ENCODE results near the gene GLYATL1. TPM values are rescaled to one million over a fixed set of nuclear protein-coding genes. Genes with fewer than 3 reads are reported as not detected.
A peak's percentile ranks its signal among the peaks of the same experiment; 100 is the strongest.

GLYATL1 gene
- total and polyA plus RNA-seq, 2 of the 8 experiments (the other 6 are each of a cell fraction or from before 2014, with no cell fraction given): 8.6 to 10.7 TPM

DNA sequence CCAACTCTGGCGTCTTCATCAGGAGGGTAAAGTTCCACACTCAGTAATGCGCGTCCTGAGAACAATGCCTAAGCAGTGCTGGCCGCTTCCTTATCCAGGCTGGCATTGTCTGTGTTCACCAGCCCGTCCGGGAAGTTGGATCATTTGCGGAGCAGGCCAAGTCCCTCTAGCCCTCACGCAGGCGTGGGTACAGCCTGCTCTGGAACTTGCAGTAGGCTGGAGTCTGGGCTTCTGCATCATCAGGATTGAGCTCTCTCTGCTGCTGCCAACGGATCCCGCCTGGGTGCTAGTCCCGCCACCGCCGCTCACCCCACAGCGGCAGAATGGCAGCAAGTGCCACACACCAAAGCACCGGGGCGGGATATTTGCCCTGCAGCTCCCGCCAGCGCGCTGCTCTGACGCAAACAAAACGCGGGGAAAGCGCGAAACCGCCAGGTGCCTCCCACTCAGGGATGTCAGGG is 29.0 kb downstream of the GLYATL1 start:
- POLR2A ChIA-PET (ENCODE audit: partially characterized antibody): no interaction called here
- no peaks in the 10 kb centered on the region for H3K79me2 ChIP-seq (ENCODE audit: control insufficient read depth in 1 of 2, insufficient read depth in 2 of 2, low read length in 2 of 2)
- H2AK5ac ChIP-seq (ENCODE audit: low read depth, low read length): no peak overlapping the region
- TF ChIP-seq CBX5 (IDR thresholded peaks at IDR 0.05; ENCODE audit: low read depth, low read length): no peak
- TF ChIP-seq EGR1 (IDR thresholded peaks at IDR 0.05; ENCODE audit: borderline replicate concordance, low read depth, low read length): no peak
- no peak overlapping the region for H3K23ac ChIP-seq (ENCODE audit: insufficient read length)
- H3K79me1 ChIP-seq (ENCODE audit: low read depth, low read length): no peaks in the 10 kb centered on the region
- FAIRE-seq (no peak), DNase-seq (ENCODE audit: low read depth in 1 of 2, low spot score in 2 of 2) (no peak)
- no peak overlapping the region for H3K27ac ChIP-seq (ENCODE audit: low read depth, low read length)
- no peaks in the 10 kb centered on the region for H3K36me3 ChIP-seq (ENCODE audit: control insufficient read depth in 2 of 4, insufficient read depth in 4 of 4, low read length in 3 of 4)
- H3K23me2 ChIP-seq (ENCODE audit: low read depth, low read length): no peaks in the 10 kb centered on the region; the same call in 1 of the 2 replicates
- no peak overlapping the region for H3K14ac ChIP-seq (ENCODE audit: insufficient read length)
- H3K4me1 ChIP-seq (replicated peaks in 1 of 4; ENCODE audit: control insufficient read depth in 3 of 4, insufficient read depth in 4 of 4, low read length in 3 of 4): peaks cover 0 to 2% (median 0%) of the 10 kb centered on the region in 4 experiments; a peak in 1 of 7 replicates
- H2BK120ac ChIP-seq (replicated peaks; ENCODE audit: low read depth, low read length): no peak overlapping the region
- H3K4me3 ChIP-seq (ENCODE audit: extremely low read depth in 1 of 4, insufficient read depth in 2 of 4, low read depth in 3 of 4, low read length in 4 of 4): peak overlapping the region in 2 of 4 experiments; percentile 18; a peak in 3 of 8 replicates
- H3K4ac ChIP-seq (replicated peaks; ENCODE audit: insufficient read length, low read depth, low read length): no peak overlapping the region
- peaks cover 0 to 16% (median 11%) of the 10 kb centered on the region in 4 experiments; a peak in 6 of 7 replicates for H3K27me3 ChIP-seq (replicated peaks in 1 of 4; ENCODE audit: control insufficient read depth in 3 of 4, extremely low read depth in 1 of 4, insufficient read depth in 3 of 4, low read length in 3 of 4)
- no peaks in the 10 kb centered on the region for H4K20me1 ChIP-seq (replicated peaks in 1 of 2; ENCODE audit: control insufficient read depth in 1 of 2, insufficient read depth in 2 of 2, low read length in 2 of 2)
- H4K91ac ChIP-seq (replicated peaks; ENCODE audit: insufficient read length, low read length): no peak overlapping the region
- no peak overlapping the region for H3K56ac ChIP-seq (replicated peaks; ENCODE audit: insufficient read length, low read depth, low read length)
- H3K9me3 ChIP-seq (ENCODE audit: insufficient read depth in 2 of 2, low read depth in 1 of 2, low read length in 1 of 2): peaks cover 9% of the 10 kb centered on the region in 2 experiments; a peak in 3 of 4 replicates
- H2BK12ac ChIP-seq (ENCODE audit: low read depth, low read length): peak overlapping the region; percentile 55; the same call in 1 of the 2 replicates
- H4K5ac ChIP-seq (ENCODE audit: insufficient read length, low read depth, low read length): no peak overlapping the region
- no peak overlapping the region for H2BK20ac ChIP-seq (ENCODE audit: low read length)
- H2BK15ac ChIP-seq (ENCODE audit: low read length): no peak overlapping the region
- H4K8ac ChIP-seq (ENCODE audit: extremely low read depth, insufficient read depth, low read length): no peak overlapping the region
- no peak overlapping the region for H2AFZ ChIP-seq (ENCODE audit: low read length)
- H3K18ac ChIP-seq (ENCODE audit: extremely low read depth, low read length): no peak overlapping the region
- peak overlapping the region; percentile 49 to 63; a peak in 3 of 4 replicates for H3K4me2 ChIP-seq (ENCODE audit: insufficient read depth in 1 of 2, low read depth in 2 of 2, low read length in 2 of 2)
- H3K9ac ChIP-seq (replicated peaks in 1 of 4; ENCODE audit: extremely low read depth in 1 of 4, low read depth in 3 of 4, low read length in 3 of 4): no peak overlapping the region
- CTCF ChIA-PET (ENCODE audit: partially characterized antibody): interaction anchor here (1.0 kb wide), 2 partner anchors 87 to 90 kb away, joined by 3 read pairs; no protein-coding TSS in a partner anchor
- H2BK5ac ChIP-seq (ENCODE audit: low read depth, low read length): no peak overlapping the region
- 77% methylated on average over 26 of the region's 26 CpGs; no CpG with 5 or more reads in 1 of the 2 experiments for WGBS, 2 experiments (ENCODE audit: extremely low coverage in 1 of 2, insufficient coverage in 1 of 2, insufficient read length in 1 of 2, insufficient replicate concordance in 2 of 2, low coverage in 1 of 2, low lambda C conversion rate in 2 of 2, missing lambda C conversion rate in 1 of 2)
